ENCODE results near the gene PRSS58. TPM values are rescaled to one million over a fixed set of nuclear protein-coding genes. Genes with fewer than 3 reads are reported as not detected.

The PRSS58 gene, protein sequence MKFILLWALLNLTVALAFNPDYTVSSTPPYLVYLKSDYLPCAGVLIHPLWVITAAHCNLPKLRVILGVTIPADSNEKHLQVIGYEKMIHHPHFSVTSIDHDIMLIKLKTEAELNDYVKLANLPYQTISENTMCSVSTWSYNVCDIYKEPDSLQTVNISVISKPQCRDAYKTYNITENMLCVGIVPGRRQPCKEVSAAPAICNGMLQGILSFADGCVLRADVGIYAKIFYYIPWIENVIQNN
- not detected for total RNA-seq

DNA sequence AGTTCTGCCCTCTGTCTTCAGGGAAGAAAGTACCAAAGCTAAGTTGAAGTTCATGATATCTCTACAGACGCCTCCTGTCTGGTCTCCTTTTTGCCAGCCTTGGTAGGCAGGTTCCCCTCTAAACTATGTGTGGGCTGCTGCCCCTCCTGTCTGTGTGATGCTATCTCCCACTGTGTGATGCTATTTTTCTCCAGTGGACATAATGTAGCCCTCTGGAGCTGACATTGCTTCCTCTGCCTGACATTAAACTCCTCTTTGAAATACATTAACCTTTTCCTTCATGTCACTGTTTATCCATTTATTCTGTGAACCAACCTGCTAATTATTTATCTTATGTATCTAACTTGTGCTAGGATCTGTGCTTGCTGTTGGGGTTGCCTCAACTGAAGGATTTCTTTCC, at the start of gene PRSS58:
Gene PRSS58 (minus strand): TSS at position 101 of the 400 bp plus-strand sequence. CDS start 351 bp downstream, outside the sequence.
- no peak for DNase-seq

DNA sequence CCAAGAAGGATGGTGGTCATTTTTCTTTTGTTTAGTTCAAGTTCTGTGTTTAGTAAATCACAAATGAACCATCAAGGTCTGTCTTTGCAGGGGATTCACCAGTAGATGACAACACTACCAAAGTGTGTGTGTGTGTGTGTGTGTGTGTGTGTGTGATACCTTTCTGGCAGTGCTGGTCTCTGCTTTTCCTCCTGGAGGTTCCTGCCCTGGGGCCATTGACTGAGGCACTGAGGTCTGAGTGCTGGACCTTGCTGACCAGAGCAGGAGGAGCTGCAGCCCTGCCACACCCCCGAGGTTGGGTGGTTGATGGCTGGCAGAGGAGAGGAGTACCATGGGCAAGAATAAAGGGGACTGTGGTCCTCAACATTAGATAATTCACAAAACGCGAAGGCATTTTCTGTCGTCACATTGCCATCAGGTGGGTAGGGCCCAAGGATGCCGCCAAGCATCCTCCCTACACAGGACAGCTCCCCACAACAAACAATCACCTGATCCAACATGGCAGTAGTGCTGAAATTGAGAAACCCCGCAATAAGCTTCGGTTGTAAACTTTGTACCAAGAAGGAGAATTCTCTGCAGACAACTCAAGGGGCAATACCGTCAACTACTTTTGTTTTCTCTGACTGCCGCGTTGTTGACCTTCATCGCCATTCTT, 49.5 kb upstream of the PRSS58 start:
- no peak for DNase-seq

DNA sequence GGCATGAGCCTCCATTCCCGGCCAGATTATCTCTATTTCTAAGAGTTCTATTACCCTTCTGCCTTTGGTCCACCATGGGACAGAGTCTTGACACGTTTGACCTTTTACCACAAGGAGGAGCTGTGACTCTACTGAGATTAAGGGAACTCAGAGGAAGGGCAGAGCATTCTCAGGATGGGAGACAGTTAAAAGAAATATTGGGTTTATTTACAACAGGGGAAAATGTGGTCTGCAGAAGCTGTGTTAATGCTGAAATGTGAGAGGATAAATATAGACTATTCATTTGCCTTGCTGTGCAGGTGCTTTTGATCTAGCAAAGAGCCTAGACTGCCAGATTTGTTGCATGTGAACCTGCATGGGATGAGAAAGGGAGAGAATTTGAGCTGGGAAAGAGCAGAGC, 45.8 kb upstream of the PRSS58 start:
- DNase-seq: no peak

DNA sequence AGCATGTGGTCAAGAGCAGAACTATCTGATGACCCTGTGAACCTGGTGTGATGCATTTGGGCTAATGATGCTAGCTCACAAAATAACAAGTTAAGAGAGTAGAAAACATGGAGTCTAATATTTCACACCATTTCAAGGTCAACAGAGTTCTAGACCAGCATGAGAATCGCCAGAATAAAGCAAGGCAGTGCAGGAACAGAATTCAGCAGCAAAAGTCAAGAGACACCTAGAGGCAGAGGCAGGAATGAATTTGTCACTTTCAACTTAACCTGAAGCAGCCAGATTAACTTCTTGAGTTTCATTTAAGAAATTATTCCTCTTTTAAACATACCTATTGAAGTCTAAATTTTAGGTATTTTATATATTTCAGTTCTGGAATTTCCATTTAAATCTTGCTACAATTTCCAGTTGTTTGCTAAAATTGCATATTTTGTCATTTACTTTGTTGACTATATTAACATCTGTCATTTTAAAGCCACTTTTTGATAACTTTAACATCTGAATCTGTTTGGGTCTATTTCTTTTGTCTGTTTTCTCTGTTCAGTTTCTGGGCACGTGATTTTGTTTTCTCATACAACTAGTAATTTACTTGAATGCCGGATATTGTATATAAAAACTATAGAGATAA, 44.2 kb upstream of the PRSS58 start:
- no peak for DNase-seq

DNA sequence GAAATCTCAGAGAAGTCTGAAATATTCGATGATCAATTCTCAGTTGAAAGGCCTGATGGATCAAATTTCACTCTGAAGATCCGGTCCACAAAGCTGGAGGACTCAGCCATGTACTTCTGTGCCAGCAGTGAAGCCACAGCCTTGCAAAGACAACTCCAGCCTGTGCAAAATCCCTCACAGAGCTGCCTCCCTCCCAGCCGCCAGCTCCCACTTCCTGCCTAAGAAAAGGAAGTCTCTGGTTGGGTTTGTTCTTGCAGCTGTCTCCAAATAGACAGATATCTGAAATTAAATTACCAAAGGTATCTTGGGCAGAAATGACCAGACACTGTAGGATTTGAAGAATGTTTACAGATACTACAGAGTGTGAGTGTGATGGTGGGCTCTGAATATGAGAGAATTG, 43.4 kb upstream of the PRSS58 start:
- no peak for DNase-seq

DNA sequence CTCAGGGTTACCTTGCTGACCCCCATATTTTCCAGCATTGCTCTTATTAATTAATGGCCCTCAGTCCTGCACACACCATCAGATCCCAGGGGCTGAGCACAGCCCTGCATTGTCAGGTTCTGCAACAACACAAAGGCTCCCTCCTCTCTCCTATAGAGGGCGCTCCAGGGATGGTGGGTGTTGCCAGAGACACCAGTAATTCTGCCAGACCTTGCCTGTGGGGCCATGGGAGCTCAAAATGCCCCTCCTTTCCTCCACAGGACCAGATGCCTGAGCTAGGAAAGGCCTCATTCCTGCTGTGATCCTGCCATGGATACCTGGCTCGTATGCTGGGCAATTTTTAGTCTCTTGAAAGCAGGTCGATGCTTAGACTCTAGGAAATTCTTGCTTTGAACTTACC, 42.8 kb upstream of the PRSS58 start:
- no peak for DNase-seq

DNA sequence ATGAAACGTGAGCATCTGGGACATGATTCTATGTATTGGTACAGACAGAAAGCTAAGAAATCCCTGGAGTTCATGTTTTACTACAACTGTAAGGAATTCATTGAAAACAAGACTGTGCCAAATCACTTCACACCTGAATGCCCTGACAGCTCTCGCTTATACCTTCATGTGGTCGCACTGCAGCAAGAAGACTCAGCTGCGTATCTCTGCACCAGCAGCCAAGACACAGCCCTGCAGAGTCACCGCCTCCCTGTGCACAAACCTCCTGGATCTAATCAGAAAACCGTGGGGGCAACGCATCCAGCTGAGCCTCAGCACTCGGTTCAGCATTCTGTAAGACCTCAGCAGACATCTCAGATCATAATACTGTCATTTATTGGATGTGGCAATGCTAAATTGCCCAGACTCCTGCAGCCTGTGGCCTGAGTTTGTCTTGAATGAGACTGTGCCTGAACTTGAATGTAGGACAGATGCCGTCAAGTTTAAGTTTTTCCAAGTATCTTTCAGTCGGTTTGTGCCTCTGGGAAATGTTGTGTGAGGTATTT, 41.5 kb upstream of the PRSS58 start:
- no peak for DNase-seq

DNA sequence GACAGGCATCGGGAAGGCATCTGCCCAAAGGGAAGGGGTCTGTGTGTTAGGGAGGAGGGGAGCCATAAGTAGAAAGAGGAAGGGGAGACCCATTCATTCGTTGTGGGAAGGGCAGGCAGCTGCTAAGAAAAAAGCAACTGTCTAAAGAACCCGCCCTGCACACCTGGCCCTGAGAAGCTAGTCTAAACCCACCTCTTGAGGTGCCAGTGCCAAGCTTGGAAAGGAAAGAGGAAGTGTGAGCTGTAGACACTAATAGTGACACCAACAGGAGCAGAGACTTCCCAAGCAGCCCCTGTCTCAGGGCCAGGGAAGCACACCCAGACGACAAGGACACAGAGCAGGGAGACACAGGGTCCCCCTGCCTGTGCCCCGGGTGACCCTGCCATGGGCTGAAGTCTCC, 40.8 kb upstream of the PRSS58 start:
- DNase-seq: no peak

DNA sequence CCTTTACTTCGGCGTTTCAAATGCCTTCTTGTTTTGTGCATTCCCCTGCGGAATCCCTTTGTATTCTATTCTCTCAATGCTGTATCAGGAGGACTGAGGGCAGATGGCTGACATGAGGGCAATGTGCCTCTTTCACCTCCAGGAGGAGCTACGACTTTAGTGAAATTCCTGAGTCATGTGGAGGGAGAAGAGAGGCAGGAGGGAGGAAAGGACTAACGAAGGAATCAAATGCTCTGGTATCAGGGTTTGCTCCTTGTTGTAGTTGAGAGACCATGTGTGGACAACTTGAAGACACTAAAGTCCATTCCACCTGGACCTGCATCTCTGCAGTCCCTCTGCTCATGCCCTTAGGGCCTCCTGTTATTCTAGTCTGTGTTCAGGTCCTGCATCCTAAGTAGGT, 40.2 kb upstream of the PRSS58 start:
- no peak for DNase-seq

DNA sequence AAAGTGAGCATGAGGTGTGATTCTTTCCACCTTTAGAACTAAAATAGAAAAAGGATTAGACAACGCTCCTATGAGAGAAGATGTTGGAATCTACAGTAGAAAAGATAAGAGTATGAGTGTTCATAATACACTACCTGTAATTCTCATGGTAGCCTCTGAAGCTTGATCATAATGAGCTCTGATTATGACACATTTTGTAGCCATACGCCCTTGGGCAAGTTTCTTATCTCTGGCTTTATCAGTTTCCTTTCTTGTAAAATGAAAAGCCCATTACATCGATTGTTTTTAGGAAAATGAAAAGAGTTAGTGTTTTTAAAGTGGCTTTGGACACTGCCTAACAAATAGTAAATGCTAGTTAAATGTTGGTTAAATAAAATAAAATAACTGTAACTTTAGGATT, 22.4 kb upstream of the PRSS58 start:
- DNase-seq: no peak

DNA sequence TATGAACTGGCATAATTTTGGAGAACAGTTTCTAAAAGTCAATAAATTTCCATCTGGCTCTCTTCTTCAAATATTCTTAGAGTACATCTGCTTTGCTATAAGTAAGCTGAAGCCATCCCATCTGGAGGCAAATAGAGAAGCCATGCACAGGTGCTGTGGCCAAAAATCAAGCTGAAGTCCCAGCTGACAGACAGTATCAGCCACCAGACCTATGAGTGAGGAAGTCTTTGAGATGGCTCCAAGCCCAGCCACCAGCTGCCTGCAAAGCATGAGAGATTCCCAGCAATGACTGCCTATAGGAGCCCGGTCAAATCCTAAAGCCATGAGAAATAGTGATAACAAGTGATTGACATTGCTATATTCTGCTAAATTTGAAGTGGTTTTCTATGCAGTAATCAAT, 21.7 kb upstream of the PRSS58 start:
- DNase-seq: no peak

DNA sequence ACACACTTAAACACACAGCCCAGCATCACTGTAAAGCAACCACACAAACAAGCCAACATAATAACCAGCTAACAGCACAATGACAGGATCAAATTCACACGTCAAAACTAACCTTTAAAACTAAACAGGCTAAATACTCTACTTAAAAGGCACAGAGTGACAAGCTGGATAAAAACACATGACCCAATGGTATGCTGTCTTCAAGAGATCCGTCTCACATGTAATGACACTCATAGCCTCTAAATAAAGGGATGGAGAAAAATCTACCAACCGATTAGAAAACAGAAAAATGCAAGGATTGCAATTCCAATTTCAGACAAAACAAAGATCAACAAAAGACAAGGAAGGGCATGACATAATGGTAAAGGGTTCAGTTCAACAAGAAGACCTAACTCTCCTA, 17.2 kb upstream of the PRSS58 start:
- DNase-seq: no peak

DNA sequence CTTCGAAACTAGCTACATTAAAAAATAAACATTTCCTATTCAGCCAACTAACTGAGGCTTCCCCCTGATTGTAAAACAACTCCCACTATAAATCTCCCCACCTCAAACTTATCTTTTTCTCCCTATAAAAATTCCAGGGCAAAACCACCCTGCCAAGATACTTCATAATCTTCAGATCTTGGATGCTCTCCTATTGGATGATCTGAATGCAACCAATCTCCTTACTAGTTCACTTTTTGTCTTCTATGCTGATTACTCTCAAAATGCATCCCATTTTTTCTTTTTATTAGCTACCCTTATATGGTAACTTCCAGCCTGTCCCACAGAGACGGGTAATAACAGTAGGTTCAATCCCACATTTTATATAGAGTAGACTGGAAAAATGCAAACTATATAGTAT, 15.0 kb upstream of the PRSS58 start:
- DNase-seq: no peak

DNA sequence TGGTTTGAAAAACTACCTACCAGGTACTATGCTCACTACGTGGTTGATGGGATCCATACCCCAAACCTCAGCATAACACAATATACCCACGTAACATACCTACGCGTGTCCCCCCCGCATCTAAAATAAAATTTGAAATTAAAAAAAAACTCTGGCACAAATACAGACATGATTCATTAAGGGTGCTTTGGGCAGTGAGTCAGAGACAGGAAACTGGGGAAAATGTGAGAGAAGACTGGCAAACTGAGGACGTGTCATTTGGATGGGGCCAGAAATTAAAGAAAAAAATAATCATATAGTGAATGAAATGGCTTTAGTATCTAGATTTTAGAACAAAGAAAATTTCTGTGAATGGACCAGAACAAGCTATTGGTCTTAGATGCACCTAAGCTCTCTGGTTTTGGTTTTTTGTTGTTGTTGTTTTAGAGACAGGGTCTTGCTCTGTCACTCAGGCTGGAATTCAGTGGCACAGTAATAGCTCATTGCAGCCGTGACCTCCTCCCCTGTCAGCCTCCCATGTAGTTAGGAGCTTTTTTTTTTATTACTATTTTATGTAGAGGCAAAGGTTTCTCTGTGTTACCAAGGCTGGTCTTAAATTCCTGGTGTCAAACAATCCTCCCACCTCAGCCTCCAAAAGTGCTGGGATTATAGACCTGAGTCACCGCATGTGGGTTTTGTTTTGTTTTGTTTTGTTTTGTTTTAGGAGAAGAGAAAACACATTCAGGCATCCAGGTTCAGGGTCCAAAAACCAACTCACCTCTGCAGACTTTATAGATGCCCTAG, 5.9 kb upstream of the PRSS58 start:
- no peak for DNase-seq

DNA sequence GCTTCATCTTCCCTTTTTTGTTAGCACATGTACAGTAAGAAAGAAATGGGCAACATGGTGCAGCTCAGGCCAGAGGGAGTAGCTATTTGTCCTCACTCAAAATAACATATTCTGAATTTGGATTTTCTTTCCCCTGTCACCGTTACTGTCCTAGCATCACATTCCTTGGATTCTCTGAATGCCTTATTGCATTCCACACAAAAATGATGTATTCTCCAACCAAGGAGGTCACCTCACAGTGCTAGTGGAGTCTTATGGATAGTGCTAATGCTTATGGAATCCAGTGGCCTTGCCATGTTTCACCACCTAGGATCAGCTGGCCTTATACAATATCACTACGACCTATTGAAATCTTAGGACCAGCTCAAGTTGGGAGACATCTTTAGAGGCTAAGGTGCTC, 7.2 kb downstream of the PRSS58 start:
- DNase-seq: no peak

DNA sequence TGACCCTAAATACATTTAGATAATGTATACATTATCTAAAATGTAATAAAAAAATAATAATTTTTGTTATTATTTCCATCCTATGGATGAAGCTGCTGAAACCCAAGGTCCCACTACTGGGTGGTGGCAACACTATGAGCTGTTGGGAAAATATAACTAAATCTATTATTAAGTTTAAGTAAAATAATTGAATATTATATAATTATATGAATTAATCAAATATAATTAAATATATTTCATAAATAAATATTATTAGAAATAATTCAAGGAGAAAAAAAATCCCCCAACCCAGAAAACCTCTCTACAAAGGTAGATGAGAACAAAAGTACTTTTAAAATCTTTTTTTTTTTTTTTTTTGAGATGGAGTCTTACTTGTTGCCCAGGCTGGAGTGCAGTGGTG, 7.9 kb downstream of the PRSS58 start:
- no peak for DNase-seq

DNA sequence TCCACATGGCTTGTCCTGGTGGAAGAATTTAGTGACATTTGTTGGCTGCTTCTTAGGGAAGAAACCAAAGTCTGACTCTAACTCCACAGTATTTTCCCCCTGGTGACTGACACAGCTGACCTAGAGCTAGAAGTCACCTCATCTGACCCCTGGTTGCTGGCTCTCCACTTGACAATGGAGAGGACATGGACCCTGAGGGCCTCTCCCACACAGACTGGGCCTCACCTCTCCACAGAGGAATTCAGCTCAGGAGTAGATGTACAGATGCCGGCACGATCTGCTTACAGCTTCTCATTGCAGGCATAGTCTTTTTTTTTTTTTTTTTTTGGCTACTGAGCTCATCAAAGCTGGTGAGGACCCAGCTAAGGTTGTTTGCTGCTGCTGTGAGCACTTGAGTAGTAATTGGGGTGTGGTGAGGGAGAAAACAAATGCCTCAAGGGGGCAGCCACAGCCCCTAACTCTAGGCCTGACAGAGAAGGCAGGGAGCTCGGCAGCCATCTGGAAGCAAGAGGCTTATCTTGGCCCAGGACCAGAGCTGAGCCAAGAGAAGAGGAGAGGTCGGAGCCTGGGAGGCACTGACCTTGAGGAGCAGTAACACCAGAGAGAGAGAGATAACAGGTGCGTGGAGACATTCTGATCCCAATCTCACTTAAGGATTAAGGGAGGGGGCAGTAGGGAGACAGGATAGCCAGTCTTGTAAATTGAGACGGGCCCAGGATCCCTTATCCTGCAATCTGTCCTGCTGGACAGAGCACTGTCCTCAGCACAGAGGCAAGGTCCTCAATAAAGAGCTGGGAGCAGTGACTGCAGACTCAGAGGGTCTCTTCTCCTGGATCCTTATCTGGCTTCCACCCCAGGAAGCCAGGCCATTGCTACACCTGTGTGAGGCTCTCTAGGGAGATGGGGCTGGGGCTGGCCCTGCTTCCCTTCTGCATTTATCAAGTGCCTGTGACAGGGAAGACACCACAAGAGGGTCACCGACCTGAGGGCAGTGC, 9.4 kb downstream of the PRSS58 start:
- DNase-seq: no peak

DNA sequence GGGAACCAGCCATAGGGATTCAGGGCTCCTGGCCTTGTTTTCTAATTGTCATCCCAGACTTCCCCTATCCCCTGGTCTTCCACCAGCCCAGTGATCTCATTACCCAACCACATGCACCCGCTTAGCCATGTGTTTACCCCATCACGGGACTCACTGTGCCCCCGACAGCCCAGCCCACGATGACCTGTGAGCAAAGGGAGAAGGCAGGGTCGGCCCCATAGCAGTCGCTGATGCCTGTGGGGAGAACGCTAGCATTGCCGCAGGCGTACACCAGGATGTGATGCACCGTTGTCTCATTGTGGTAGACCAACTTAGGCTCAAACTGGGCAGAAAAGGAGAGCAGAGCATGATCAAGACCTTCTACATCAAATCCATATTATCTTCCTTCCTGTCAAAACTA, 14.0 kb downstream of the PRSS58 start:
- DNase-seq: no peak

DNA sequence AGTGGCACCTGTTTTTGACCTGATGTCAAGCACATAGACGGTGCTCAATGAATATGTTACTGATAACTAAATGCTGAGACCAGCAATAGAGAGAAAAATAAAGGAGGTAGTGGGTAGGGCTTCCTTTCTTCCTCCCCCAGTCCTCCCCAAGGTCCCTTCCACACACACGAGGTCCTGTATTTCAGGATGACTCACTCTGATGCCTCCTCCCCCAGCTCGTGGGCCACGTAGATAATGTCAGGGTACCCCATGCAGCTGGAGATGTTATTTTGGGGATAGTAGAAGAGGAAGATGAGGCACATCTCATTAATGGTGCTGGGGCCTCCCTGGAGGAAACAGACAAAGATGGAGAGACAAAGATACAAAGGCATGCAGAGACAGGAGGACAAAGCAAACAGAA, 17.3 kb downstream of the PRSS58 start:
- DNase-seq: no peak

DNA sequence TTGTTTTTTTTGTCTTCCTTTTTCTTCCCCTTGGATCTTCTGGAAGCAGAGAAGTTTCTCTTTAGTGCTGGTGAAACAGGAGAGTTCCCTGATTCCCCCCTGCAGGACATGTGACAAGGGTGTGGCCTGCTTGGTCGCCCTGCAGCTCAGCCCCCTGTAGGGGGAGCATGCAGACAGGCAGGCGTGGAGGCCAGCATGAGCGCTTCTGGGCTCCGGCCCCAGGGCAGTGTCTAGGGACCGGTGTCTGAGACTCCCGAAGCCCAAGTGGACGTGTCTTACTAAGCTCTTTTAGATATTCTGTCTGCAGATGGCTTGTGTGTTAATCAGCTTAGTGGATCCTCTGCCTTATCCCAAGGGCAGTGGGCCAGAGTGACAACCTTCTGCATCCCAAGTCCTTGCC, 26.1 kb downstream of the PRSS58 start:
- DNase-seq: no peak

DNA sequence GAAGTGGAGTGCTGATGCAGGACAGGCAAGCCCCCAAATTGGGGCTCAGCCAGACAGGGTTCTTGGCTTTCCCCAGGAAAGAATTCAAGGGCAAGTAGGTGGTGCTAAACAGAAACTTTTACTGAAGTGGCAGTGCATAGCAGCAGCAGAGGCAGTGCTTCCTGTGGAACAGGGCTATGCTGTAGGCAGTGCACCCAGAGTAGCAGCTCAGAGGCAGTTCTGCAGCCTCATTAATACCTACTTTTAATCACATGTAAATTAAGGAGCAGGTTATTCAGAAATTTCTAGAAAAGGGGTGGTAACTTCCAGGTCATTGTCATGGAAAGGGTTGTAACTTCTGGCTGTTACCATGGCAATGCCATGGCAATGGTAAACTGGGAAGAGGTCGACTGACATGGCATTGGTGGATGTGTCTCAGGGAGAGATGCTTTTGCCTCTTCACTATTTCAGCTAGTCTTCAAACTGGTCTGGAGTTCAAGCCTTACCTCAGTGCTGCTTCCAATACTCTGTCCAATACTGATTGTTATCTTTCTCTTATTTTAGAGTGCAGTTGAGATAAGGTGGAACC, 29.2 kb downstream of the PRSS58 start:
- DNase-seq: no peak
